Panc1 (cell line): Measurements from ENCODE around the gene SLC8A1. TPM values are rescaled to one million over a fixed set of nuclear protein-coding genes. Genes with fewer than 3 reads are reported as not detected.

Source experiments
- ATAC-seq: fragments of 200-7000 bp; cut with Tn5 transposase; 2 replicates; pipeline ENCODE4 v1.9.1; 2020; ENCODE audit warnings: mild to moderate bottlenecking, moderate library complexity
- BruUV-seq: library from RNA; stranded (reverse); fragments of 400-500 nt; replicated peaks from 2 replicates; lab custom pipeline; 2021; lab: Mats Ljungman, UMichigan
- CTCF ChIA-PET: fragments of 300-600 bp; sonication (Branson Sonifier 250); formaldehyde crosslinking; loops from one replicate; lab custom pipeline; 2022; ENCODE audit warnings: antibody characterized with exemption; lab: Charles Lee
- POLR2A ChIA-PET: fragments of 300-600 bp; sonication (Branson Sonifier 250); formaldehyde crosslinking; loops from one replicate; lab custom pipeline; 2022; ENCODE audit warnings: antibody characterized with exemption; lab: Charles Lee
- DNase-seq: peaks from one replicate; pipeline ENCODE4 v3.0.0-alpha.2; 2010; ENCODE audit warnings: low read depth, low spot score
- H3K27ac ChIP-seq: 2 replicates; pipeline ENCODE4 v1.5.1; 2011; ENCODE audit warnings: mild to moderate bottlenecking, low read length, inconsistent platforms
- H3K27me3 ChIP-seq: fragments of 200-500 bp; sonication (Bioruptor generic); 2 replicates; pipeline ENCODE4 v1.6.0; 2014; ENCODE audit warnings: low read length, inconsistent platforms; ENCODE audit not compliant: control insufficient read depth, insufficient read depth
- H3K36me3 ChIP-seq: fragments of 200-500 bp; sonication (Bioruptor generic); 2 replicates; pipeline ENCODE4 v1.5.1; 2014; ENCODE audit warnings: inconsistent platforms, mild to moderate bottlenecking, low read length, moderate library complexity; ENCODE audit not compliant: control insufficient read depth, insufficient read depth
- H3K4me1 ChIP-seq: 2 replicates; pipeline ENCODE4 v1.5.1; 2011; ENCODE audit warnings: inconsistent platforms, mild to moderate bottlenecking, low read length, moderate library complexity; ENCODE audit not compliant: control insufficient read depth, insufficient read depth
- H3K4me3 ChIP-seq, 2 experiments: 2 replicates each; pipeline ENCODE4 v1.5.1; 2011 to 2012; ENCODE audit warnings: low read depth in 2 of 2, low read length in 2 of 2, mild to moderate bottlenecking in 2 of 2, inconsistent platforms in 1 of 2, moderate library complexity in 1 of 2
- H3K9me3 ChIP-seq: fragments of 200-500 bp; sonication (Bioruptor generic); 2 replicates; pipeline ENCODE4 v1.5.1; 2014; ENCODE audit warnings: low read depth, mild to moderate bottlenecking, inconsistent platforms, low read length, moderate library complexity; ENCODE audit not compliant: control insufficient read depth, insufficient read depth
- POLR2AphosphoS5 ChIP-seq: IDR thresholded peaks from 2 replicates; pipeline ENCODE4 v1.6.1; 2012; ENCODE audit warnings: mild to moderate bottlenecking, low read depth, low read length, moderate library complexity
- REST ChIP-seq, 2 experiments: IDR thresholded peaks; 2 replicates each; pipeline ENCODE4 v1.6.1; 2011 to 2012; ENCODE audit warnings: low read depth in 2 of 2, control low read depth in 1 of 2, low read length in 1 of 2, mild to moderate bottlenecking in 1 of 2, moderate library complexity in 1 of 2; ENCODE audit not compliant: insufficient read depth in 1 of 2
- SIN3A ChIP-seq: IDR thresholded peaks from 2 replicates; pipeline ENCODE4 v1.6.1; 2012; ENCODE audit warnings: low read depth, mild to moderate bottlenecking, low read length, moderate library complexity, borderline replicate concordance; ENCODE audit not compliant: insufficient read depth
- TCF7L2 ChIP-seq: IDR thresholded peaks from 2 replicates; pipeline ENCODE4 v1.6.1; 2011; ENCODE audit warnings: mild to moderate bottlenecking, low read depth, low read length, inconsistent platforms
- in situ Hi-C: cut with HindIII; loops from 2 replicates; pipeline ENCODE4 v1.10.0; 2016; ENCODE audit warnings: low sequenced_read_pairs, low pct_unique_long_range_greater_than_20kb
- intact Hi-C: fragments of 100-400 bp; cut with micrococcal nuclease; formaldehyde crosslinking; loops from one replicate; pipeline ENCODE4 v1.10.0; 2022; ENCODE audit not compliant: unreplicated experiment
- total RNA-seq: library from RNA; stranded (reverse); gene quantifications from one replicate; pipeline ENCODE4 v1.2.1, GENCODE V29; 2021; ENCODE audit not compliant: unreplicated experiment
- TF ChIP-seq, protein P1 (sequence below): fragments of 450-650 bp; IDR thresholded peaks from 2 replicates; pipeline ENCODE4 v1.5.1; 2017; ENCODE audit warnings: mild to moderate bottlenecking

Gene SLC8A1
- total RNA-seq, 1 experiment from 2014 or later: 0.59 TPM

- no peak overlapping the region for H3K4me3 ChIP-seq
- intact Hi-C loops: no loop called here
These were observed 272.1 kb downstream of the SLC8A1 start for GRCh38 chr2:40179801-40180200.

GRCh38 chr2:40178971-40179370 lies 272.9 kb downstream of the SLC8A1 start:
- no peaks in the 10 kb centered on the region for H3K4me1 ChIP-seq
- H3K9me3 ChIP-seq: no peaks in the 10 kb centered on the region
- no peaks in the 10 kb centered on the region for H3K27me3 ChIP-seq
- DNase-seq (no peak), ATAC-seq (no peak)
- in situ Hi-C loops: no loop called here
- no peak overlapping the region for H3K4me3 ChIP-seq
- intact Hi-C loops: no loop called here
- POLR2A ChIA-PET: no interaction called here
- TF ChIP-seq TCF7L2 (no peak), REST (IDR thresholded peaks at IDR 0.05; ENCODE audit: insufficient read depth in 1 of 2, low read depth in 2 of 2, low read length in 1 of 2) (no peak), SIN3A (no peak), POLR2AphosphoS5 (no peak)
- TF ChIP-seq, protein P1, sequence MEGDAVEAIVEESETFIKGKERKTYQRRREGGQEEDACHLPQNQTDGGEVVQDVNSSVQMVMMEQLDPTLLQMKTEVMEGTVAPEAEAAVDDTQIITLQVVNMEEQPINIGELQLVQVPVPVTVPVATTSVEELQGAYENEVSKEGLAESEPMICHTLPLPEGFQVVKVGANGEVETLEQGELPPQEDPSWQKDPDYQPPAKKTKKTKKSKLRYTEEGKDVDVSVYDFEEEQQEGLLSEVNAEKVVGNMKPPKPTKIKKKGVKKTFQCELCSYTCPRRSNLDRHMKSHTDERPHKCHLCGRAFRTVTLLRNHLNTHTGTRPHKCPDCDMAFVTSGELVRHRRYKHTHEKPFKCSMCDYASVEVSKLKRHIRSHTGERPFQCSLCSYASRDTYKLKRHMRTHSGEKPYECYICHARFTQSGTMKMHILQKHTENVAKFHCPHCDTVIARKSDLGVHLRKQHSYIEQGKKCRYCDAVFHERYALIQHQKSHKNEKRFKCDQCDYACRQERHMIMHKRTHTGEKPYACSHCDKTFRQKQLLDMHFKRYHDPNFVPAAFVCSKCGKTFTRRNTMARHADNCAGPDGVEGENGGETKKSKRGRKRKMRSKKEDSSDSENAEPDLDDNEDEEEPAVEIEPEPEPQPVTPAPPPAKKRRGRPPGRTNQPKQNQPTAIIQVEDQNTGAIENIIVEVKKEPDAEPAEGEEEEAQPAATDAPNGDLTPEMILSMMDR: no peak
- CTCF ChIA-PET: no interaction called here
- BruUV-seq: no TSS peak
- no peak overlapping the region for H3K27ac ChIP-seq
- H3K36me3 ChIP-seq: no peaks in the 10 kb centered on the region

More at GRCh38 chr2:40179801-40180200, 272.1 kb downstream of the SLC8A1 start:
- in situ Hi-C loops: no loop called here
- CTCF ChIA-PET: no interaction called here
- ATAC-seq (no peak), DNase-seq (no peak)
- no peaks in the 10 kb centered on the region for H3K4me1 ChIP-seq
- H3K27me3 ChIP-seq: no peaks in the 10 kb centered on the region
- no peaks in the 10 kb centered on the region for H3K36me3 ChIP-seq
- TF ChIP-seq TCF7L2 (no peak), SIN3A (no peak), POLR2AphosphoS5 (no peak), REST (IDR thresholded peaks at IDR 0.05; ENCODE audit: insufficient read depth in 1 of 2, low read depth in 2 of 2, low read length in 1 of 2) (no peak)
- TF ChIP-seq, protein P1: no peak
- no peak overlapping the region for H3K27ac ChIP-seq
- H3K9me3 ChIP-seq: no peaks in the 10 kb centered on the region
- POLR2A ChIA-PET: no interaction called here
- BruUV-seq: no TSS peak
